Stimulated activated CD4-positive, alpha-beta T cell treated with anti-CD3 and anti-CD28 coated beads, Interleukin-12 subunit alpha, Interleukin-12 subunit beta, amount 100 ng/mL, for 24 hours (primary cell): ENCODE results near the gene FAM234A.

Experiments used
- DNase-seq, 2 experiments: peaks; one replicate each; pipeline ENCODE4 v3.0.0-alpha.2; 2020; ENCODE audit warnings: low read depth in 2 of 2

FAM234A gene

GRCh38 chr16:301235-301634 lies 66.6 kb downstream of the FAM234A start:
- no peak for DNase-seq

DNA sequence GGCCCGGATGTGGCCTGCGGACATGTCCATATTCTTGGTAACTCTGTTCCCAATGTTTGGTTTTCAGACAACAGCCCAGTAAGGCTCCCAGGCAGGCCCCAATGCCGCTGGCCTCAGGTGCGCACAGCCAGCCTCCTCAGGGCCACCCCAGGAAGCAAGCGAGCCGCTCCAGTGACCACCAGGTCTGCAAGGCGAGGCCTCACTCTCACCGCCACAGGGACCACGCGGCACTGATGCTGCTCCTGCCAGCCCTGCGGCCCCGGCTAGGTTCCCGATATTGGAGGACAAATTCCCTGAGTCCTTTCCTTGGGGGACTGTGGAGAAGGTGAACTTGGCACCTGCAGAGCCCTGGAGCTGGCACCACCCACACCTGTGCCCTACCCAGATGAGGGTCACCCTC lies 67.3 kb downstream of the FAM234A start:
- no peak for DNase-seq

DNA sequence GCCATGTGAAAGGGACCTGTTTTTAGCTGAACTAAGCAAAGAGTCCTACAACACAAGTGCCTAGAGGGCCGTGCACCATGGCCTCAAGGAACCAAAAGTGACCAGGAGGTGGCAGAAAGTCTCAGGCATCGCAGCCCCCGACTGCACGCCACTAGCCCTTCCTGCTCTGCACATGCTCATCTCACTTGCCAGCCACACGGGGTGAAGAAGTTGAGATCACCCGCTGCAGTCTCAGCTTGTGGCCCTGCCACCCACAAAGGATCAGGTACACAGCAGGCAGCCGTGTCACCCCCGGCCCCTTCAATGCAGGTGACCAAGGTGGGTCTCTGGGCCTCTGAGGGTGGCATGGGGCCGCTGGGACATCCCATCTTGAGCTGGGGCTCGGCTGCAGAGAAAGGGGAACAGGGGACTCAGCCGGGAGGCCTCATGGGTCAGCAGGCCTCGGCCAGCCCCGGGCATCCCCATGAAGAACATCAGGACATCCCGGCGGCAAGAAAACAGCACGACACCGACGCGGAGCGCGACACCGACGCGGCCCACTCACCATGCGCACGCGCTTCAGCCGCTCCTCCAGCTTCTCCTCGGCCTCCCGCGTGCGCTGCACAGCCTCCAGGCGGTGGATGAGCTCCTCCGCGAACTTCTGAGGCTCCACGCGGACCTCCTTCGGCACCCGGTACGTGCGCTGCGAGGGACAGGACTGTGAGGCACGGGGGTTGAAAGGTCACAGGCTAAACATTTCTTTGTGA lies 69.3 kb downstream of the FAM234A start:
- no peak for DNase-seq

- no peak for DNase-seq
These were observed 71.5 kb downstream of the FAM234A start for GRCh38 chr16:305916-306626.

- no peak for DNase-seq
These were observed 72.3 kb downstream of the FAM234A start for GRCh38 chr16:306911-307370.

DNA sequence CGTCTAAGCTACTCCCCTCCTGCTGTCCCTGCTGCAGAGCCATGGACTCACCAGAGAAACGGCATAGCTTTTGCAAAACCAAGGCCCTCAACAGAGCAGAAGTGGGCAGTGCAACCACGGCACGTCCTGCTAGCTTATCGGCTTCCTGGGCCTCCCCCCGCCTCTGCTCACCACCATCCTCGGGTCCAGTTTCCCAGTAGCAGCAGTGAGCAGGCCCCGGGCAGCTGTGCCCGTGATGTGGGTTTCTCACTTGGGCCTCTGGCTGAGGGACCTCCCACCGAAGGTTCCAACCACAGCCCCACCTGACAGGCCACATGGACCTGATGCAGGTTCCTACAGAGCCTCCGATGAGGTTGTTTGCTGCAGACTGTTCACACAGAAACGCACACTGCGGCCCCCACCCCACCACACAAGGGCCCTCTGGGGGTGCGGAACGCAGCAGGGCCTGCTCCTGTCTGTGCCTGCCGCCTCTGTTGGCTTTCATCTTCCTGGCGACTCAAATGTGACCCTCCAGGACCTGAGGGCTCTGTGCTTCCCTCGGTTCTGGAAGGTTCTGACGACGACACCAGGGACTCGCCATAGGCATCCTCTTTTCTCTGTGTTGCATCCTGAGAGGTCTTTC lies 73.2 kb downstream of the FAM234A start:
- DNase-seq: no peak

- no peak for DNase-seq
These were observed 74.9 kb downstream of the FAM234A start for GRCh38 chr16:309476-309875.

DNA sequence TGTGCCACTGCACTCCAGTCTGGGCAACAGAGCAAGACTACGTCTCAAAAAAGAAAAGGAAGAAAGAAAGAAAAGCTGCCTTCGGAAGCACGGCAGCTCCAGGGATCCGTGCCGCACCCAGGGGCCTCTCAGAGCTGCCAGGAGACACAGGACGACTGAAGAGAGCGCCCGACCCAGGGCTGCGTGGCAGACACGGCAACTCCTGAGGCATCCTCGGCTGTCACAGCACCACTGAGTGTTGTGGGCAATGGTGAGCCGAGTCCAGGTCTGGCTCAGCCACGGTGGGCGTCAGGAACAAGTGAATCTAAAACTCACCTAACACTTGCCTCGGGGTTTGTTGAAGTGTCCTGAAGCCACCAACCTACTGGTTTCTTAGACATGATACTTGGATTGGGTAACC lies 77.1 kb downstream of the FAM234A start:
- no peak for DNase-seq

- no peak for DNase-seq
These were observed 79.7 kb downstream of the FAM234A start for GRCh38 chr16:314351-314750.

GRCh38 chr16:314795-315299 lies 80.2 kb downstream of the FAM234A start:
- no peak for DNase-seq
